HCEC 1CT (cell line): ENCODE measurements around the gene HDGFL1.
A peak's percentile ranks its signal among the peaks of the same experiment; 100 is the strongest.

ENCODE experiments used
- DNase-seq: peaks from one replicate; pipeline ENCODE4 v3.0.0-alpha.2; 2017

The HDGFL1 gene

DNA sequence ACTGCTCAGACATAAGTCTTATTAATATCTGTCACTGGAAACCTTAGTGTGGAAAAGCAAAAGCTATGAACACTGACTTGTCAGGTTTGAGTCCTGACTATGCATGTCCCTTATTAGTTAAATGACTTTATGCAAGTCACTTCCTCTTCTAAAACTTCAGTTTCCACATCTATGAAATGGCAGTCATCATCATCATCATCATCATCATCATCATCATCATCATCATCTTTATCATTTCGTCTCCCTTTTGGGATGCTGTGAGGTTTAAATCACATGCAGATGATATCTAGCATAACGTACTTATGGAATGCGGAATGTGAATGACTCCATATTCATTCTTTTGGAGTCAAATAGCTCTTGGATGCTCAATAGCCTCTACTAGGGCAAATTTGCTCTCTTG lies 24.5 kb downstream of the HDGFL1 start:
- DNase-seq = no peak

DNA sequence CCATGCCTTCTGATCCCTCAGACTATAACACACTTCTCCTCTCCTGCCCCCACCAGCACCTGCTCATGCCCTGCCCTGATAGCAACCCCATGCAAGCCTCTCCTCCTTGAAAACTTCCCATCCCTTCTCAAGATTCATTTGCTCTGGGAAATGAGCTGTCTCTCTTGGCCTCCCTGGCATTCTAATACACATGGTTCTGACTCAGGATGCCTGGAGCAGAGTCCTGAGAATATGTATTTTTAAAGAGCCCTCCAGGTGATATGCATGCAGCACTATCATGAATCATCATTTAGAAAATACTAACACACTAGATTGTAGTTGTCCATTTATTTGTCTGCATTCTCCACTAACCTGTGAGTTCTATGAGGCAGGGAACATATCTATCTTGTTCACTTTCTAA lies 26.6 kb downstream of the HDGFL1 start:
- no peak for DNase-seq

DNA sequence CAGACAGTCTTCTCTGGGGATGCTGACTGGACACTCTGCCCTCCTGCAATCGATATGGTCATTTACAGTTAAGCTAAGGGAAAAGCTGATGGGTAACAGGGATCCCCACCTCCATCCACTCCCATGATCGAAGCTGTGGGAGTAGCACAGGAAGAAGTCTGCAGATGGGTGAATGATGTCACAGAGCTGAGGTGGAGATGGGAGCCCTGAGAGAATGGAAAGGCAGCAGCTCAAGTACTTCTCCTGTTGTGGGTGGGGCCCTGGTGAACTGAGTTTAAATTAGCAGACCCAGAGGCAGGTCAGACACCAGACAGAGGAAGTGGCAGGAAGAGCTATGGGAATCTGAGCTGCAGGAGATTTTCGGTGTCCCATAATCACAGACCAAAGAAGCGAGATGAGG lies 29.0 kb downstream of the HDGFL1 start:
- DNase-seq = no peak

DNA sequence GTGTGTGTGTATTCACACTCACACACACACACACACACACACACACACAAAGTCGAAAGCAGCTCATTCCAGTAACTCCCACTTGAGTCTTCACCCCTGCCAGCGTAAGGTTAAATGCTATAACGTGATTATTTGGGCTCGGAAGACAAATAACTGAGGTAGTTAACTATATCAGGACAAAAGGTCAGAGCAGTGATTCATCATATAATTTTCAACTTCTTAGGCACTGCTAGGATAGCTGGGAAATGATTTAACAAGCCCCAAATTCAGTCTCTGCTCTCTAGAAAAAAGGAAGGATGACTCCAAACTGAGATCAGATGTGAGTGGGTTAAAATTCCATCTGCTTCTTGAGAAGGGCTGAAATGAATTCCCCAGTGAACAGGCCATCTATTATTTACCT lies 30.7 kb downstream of the HDGFL1 start:
- no peak for DNase-seq

DNA sequence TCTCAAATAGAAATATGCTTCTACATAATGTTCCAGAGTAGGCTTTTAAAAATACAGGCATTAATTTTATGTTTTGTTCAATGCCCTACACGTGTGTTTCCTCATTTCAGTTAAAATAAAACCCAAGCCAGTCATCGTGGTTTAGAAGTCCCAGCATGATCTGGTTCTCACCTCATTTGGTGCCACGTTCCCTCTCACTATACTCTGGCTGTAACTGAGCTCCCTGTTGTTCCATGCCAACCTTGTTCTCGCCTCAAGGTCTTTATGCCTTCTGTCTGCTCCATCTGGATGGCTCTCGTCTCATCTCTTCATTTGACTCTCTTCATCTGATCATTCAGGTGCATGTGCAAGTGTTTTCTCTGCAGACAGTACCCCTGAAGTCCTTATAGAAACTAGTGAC lies 32.6 kb downstream of the HDGFL1 start:
- no peak for DNase-seq

DNA sequence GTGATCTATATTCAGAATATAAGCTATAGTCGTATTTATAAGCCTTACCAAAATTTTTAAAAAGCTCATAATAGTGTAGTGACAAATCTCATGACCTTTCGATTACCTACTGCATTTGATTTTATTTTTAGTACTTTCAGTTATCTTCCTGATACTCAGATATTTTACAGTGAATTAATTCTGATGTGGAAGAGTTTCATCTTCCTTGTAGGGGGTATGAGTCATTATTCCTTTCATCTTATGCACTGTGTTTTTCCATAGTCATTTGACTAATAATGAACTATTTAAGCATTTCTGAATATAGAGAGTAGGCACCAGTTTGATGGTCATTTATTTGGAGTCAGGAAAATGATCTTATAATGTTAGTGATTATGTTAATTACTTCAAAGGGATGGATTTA lies 36.4 kb downstream of the HDGFL1 start:
- DNase-seq = no peak

DNA sequence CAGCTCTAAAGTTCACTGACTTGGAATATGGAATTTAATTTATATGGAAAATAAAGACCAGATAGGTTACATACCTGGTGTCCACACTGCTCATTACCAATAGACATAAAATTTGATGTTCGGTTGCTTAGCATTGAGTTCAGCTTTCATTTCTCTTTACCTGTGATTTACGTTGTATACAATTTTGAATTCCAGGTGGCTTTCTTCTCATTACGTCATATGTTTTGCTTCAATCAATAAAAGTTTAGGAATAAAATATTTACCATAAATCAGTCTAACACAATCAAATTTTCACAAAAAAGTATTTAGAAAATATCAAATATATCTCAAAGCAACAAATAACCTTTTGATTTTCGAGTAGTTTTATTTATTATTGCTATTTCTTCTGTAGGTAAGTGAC lies 40.8 kb downstream of the HDGFL1 start:
- DNase-seq = no peak

DNA sequence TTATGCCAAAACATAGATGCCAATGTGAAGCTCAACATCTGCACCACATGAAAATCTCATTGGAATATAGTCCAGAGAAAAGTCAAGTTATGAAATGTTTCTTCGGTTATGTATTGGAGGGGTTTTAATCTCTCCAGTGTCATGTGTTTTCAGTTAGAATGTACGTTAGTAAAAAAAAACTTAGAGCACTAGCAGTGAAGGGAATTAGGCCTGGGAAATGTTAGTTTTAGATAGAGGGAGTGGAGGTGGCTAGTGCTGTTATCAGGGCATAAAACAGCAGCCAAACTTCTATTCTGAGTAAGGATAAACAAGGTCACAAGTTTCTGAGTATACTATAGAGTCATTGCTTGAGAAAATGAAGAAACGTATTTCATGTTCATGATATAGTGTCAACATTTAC lies 42.9 kb downstream of the HDGFL1 start:
- DNase-seq = no peak

DNA sequence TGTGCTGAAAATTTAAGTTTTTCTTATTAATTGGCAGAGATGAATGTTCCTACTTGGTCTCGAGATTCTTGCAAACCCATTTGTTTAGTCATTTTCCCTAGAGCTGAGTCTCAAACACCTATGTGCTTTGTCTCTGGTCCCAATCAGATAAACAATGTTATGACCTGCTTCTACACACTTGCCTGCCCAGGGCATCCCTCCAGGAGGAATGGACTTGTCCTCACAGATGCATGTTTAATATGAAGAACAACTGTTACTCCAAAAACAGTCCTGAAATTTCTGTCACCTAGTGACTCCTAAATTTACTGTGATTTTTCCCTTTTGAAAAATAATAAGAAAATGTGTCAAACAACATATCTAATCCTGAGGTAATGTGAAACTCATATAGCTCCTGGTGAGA lies 43.7 kb downstream of the HDGFL1 start:
- no peak for DNase-seq

DNA sequence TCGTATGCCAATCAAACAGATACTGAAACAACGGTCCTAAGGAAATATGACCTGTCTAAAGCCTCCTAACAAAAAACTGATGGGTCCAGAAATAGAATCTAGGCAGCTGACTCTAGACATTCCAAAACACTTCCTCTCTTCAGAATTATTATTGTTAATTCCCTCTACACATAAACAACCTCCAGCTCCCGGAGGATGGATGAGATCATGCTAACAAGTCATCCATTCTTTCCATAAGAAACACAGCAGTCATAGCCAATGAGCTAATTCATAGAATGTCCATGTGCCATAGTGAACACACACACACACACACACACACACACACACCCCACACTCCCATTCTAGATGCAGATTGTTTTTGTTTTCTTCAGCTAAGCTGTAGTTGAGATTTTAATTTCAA lies 44.3 kb downstream of the HDGFL1 start:
- DNase-seq = peak; percentile 56

DNA sequence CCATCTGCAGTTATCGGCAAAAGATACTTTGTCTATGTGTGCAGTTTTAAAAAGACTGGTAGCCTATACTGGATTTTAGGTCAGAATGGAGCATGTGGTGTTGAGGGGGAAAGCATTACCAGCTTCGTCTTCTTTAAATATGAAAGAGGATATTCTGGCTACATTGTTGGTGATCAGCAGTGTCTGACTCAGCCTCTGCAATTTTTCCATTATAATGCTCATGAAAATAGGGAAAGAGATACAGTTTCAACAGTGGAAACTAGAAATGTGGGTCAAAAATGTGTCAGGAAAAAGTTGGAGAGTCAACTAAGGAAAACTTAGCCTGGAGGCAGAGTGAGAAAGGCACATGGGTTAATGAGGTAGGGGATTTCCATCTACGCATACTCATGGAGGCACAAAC lies 45.2 kb downstream of the HDGFL1 start:
- no peak for DNase-seq

DNA sequence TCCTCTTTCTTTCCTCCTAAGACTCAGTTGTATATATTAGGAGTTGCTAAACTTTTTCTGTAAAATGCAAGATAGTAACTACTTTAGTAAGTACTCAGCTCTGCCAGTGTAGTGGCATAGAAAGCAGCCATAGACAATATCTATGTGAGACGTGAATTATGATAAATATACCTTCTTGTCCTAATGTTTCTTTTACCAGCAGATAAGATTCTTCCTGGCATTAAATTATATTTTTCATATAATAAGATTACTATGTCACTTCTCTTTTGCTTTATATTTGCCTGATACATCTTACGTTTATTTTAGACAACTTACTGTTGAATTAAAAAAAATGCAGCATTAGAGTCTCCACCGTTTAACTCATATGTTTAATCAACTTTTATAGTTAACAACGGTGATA lies 51.7 kb downstream of the HDGFL1 start:
- DNase-seq = no peak
